NCI-H1417 (cell line): Measurements from ENCODE around the gene CNN2.

Experiments
- DNase-seq, 3 experiments: peaks; one replicate each; lab custom pipeline; 2025; lab: John Stamatoyannopoulos, UW

CNN2 gene

DNA sequence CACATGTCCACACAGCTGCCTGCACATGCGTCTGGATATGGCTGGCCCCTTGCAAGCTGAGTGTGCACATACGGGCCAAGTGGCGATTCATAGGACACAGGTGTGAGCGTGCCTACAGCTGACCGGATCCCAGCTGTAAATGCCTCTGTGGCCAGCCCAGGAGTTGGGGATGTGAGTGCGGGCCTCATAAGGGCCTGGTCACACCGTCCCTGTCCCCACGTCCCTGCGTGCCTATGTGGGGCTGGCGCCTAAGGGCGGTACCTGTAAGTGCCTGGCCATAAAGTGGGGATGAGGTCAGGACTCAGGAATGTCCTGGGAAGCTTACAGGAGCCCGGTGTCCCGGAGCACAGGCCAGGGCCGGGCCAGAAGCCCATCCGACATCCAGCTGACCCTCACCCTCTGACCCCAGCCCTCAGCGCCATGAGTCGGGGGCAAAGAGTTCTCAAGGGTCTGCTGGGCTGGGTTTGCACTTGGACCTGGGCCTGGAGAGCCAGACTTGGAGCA, 39.2 kb downstream of the CNN2 start:
- DNase-seq: no peak

DNA sequence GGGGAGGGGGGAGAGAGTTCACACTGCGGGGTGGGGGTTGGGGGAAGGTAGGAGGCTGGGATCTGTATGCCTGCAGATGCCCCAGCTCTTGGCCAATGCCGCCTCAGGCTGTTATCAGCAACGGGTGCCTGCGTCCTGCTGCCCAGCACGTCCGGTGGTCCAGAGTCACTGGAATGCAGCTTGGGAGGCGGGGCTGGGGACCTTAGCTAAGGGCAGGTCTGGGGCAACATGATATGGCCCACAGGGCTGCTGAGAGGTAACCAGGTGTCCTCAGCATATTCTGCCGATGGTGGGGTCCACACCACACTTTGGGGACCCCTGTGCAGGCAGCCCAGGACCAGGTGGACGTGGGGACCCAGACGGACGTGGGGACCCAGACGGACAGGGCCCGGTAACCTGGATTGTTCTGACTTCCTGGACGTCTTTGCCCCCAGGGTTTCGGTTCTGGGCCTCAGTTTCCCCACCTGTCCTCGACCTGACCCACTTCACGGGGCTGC, 39.9 kb downstream of the CNN2 start:
- no peak for DNase-seq

DNA sequence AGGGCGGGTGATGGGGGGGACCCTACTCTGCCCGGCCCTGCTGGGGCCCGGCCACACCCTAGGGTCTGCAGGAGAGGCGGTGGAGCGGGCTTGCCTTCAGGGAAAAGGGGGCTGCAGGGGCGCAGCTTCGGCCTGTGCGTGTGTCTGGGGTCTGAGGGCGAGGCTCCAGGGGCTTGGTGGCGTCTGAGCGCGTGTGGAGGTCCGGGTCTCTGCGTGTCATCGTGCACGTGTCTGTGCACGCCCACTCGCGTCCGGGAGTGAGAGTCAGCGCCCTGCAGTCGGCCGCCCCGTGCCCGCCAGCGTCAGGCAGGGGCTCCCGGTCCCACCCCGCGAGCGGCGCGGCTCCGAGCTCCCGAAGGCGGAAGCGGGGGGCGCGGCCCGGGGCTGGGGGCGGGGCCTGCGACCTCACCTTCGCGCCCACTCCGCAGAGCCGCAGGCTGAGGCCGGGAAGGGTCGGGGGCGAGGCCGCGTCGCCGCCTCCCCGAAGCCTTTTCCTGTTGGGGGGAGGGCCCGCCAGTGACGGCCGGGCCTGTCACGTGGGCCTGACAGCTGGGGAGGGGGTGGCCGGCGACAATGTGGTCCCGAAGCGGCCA, 40.4 kb downstream of the CNN2 start, which contains the start of gene ARHGAP45:
Gene ARHGAP45 (plus strand): TSS at position 420 of the 593 bp plus-strand sequence. CDS start 239 bp downstream, outside the sequence.
- peak in 2 of 3 experiments; percentile 46 to 56 for DNase-seq

DNA sequence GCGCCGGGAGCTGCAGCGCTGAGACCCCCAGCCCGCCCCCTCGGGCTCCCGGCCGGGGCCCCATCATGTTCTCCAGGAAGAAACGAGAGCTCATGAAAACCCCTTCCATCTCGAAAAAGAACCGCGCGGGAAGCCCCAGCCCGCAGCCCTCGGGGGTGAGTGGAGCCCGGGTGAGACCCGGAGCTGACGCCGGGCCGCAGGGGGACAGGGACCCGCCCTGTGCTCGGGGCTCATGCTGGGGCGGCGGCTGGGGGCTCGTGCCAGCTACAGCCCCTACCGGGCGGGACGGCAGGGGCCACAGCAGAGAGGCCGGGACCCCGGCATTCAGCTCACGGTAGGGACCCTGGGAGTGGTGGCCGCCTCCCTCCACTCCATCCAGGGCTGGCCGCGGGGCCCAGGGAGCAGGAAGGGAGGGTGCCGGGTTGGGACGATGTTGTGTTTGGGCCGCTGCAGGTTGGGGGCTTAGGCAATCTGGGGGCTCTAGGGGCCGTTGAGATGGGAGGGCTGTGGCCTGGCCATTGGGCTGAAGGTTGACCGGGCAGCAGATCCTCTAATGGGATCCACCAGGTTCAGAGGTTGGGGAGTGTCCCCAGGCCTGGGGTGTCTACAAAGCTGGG, 41.0 kb downstream of the CNN2 start:
- no peak for DNase-seq

DNA sequence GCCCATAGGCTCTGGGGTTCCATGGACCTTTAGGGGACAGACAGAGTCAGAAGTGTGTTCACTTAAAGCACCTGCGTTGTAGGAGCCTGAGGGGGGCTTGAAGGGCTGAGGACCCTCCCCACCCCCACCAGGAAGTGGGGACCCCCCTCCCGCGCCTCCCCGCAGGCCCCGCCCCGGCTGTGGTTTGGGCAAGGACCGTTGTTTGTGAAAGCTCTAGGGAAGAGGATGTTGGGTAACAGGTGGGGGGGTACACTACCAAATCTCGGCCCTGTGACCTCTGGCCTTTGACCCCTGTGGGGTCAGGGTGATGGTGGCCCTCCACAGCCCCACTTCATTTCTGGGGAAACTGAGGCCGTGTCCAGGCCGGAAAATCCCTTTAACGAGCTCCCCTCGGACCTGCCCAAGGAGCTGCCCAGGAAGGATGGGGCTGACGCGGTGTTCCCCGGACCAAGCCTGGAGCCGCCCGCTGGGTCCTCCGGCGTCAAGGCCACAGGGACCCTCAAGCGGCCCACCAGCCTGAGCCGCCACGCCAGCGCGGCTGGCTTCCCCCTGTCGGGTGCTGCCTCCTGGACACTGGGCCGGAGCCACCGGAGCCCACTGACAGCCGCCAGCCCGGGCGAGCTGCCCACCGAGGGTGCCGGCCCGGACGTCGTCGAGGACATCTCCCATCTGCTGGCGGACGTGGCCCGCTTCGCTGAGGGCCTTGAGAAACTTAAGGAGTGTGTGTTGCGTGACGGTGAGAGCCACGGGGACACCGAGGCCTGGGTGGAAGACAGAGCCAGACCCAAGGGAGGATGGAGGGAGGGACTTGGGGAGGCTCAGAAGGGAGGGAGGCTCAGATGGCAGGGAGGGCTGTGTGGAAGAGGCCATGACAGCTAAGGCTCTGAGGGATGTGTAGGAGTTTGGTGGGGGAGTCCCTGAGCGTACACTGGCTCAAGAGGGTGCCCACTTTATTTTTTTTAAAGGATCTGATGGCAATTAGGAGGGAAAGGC, 41.9 kb downstream of the CNN2 start:
- DNase-seq: no peak

DNA sequence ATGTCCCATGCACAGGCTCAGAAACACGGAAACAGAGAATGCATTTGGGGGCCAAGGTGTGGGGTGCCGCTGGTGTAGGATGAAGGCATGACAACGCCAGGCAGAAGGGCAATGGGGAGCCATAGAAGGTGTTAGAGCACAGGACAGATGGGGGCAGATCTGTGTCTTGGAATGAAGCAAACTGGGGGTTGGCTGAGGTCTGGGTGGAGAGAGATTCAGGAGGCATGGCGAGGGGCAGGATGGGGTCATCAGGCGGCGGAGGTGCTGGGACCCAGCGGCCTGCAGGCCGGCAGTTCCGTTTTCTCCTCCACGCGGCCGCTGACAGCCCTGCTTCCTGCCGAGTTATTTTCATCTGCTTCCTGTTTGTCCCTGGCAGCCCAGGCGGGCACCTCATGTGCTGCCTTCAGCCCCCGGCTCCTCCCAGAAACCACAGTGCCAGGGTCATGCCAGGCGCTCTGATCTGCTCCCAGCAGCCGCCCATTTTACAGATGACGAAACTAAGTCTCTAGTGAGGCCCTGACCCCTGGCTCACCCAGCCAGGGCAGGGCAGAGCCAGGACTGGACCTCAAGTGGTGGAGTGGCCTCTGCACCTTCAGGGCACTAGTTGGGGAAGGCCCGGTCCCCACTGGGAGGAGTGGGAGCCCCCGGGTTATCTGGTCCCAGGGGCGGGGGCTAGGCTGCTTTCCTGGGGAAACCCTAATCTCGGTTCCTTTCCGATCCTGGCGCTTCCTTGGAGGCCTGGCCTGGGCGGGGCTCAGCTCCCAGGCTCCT, 42.8 kb downstream of the CNN2 start:
- no peak for DNase-seq

DNA sequence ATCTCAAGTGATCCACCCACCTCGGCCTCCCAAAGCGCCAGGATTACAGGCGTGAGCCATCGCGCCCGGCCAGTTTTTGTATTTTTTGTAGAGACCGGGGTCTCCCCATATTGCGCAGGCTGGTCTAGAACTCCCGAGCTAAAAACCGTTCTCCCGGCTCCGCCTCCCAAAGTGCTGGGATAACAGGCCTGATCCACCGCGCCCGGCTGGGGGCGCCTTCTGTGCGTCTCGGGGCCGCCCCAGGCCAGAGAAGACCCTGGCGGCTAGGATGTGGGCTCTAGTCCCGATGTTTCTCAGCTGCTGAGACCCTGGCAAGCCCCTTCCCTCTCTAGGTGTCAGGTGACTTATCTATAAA, 44.1 kb downstream of the CNN2 start:
- DNase-seq: no peak

DNA sequence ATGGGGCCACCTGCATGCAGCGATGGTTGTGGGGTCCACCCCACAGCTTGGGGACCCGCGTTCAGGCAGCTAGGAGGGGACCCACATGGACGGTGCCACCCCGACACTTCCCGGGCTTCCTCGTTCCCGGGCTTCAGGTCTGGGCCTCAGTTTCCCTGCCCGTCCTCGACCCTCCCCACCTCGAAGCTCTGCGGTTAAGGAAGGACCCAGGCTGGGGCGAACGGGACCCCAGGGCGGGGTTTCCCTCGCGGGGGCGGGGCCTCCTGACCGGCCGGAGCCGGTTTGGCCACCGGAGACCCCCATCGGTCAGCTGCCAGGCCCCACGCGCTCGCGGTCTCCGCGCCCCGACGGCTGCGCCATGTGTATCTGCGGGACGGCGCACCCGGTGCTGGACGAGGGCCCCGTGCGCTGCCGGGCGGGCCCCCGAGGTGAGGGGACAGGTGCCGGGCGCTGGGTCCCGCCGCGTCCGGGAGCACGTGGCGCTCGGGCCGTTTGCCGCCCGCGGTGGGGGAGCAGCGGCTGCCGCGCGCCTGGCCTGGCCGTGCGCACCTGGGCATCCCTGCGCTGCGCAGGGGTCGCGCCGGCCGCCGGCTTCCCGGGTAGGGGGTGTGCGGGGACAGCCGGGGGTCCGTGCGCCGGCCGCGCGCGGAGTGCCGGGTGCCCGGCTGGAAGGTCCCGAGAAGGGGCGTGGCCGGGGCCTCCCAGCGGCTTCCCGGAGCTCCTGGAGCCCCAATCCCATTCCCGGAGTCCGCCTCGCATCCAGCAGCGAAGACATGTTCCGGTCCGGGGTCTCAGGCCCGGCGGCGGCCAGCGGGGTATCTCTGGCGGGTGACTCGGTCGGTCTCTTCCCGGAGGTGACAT, 44.8 kb downstream of the CNN2 start:
- peak in 1 of 3 experiments; percentile 46 for DNase-seq

DNA sequence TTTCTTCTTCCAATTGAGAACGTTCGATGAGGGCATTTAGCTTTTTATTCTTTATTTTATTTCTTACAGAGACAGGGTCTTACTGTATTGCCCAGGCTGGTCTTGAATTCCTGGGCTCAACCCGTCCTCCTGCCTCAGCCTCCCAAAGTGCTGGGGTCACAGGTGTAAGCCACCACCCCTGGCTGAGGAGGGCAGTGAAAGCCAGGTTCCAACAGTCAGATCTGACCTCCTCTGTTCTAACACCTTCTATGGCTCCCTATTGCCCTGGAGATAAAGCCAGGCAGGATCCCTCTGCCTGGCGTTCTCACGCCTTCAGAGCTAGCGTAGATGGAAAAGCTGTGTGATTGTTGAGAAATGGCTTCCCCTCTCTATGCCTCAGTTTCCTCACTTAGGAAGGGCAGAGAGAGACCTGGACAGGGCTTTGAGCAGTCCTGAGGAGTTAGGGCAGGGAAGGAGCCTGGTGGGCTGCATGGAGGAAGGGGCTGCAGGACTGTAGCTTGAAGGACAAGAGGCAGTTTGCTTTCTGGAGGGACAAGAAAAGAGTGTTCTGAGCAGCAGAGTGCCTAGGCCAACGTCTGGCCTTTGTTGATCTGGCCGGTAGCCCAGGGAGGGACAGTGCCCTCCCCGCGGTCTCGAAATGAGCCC, 46.1 kb downstream of the CNN2 start:
- no peak for DNase-seq

DNA sequence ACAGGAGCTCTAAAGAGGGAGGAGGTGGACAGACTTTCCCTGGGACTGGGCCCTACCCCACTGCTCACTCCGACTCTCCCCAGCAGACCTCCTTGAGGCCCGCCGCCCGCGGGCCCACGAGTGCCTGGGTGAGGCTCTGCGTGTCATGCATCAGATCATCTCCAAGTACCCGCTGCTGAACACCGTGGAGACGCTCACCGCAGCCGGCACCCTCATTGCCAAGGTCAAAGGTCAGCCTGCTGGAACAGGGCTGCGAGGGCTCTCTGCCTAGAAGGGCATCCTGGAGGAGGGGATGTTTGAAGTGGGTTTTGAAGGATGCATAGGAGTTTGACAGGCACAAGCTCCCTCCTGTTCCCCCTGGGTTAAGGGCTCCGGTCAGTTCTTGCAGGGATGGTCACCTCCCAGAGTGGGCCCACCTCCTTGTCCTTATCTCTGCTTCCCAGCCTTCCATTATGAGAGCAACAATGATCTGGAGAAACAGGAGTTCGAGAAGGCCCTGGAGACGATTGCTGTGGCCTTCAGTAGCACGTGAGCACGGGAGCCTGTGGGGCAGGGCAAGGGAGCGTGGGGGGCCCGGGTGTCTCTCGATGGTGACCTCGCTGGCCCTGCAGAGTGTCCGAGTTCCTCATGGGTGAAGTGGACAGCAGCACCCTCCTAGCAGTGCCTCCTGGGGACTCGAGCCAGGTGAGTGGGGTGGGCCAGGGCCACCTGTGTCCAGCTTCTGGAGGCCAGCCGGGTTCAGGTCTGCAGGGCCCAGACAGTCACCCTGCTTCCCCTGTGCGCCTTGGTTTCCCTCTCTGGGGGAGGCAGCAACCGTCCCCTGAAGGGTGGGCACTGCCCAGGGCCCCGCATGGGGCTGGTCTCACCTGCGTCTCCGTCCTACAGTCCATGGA, 46.9 kb downstream of the CNN2 start:
- peak in 1 of 3 experiments; percentile 60 for DNase-seq

DNA sequence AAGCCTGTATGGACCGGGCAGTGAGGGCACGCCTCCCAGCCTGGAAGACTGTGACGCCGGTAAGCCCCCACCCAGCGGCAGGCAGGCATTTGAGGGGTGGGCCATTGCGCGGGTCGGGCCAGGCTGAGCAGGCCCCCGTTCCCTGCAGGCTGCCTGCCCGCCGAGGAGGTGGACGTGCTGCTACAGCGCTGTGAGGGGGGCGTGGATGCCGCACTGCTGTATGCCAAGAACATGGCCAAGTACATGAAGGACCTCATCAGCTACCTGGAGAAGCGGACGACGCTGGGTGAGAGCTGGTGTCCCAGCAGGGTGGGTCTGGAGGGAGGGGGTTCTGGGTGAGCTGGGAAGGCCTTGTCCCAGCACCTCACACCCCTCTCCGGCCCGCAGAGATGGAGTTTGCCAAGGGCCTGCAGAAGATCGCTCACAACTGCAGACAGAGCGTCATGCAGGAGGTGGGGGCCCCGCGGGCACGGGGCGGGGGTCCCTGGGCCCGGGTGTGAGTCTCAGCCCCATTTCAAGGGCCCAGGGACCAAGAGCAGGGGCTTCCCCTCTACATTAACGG, 47.6 kb downstream of the CNN2 start:
- no peak for DNase-seq

DNA sequence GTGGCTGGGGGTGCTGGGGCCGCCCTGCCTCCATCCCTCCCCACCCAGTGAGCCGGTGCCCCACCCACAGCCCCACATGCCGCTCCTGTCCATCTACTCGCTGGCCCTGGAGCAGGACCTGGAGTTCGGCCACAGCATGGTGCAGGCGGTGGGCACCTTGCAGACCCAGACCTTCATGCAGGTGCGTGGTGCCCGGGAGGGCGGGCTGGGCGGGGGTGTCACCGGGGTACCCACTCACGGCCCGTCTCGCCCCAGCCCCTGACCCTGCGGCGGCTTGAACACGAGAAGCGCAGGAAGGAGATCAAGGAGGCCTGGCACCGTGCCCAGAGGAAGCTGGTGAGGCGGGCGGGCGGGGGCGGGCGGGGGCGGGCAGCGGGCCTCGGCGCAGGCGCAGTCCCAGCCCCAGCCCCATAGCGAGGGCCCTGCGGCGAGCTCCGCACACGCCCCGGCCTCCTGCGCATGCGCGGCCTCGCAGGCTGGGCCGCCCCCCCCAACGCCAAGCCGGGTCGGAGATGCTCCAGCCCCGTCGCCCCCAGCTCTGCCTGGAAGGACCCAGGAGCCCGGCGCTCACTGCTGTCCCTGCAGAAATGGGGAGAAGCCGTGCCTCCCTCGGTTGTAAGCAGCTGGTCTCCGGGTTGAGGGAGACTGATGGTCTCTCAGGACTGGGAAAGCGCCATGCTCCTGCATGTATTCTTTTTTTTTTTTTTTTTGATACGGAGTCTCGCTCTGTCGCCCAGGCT, 48.3 kb downstream of the CNN2 start:
- DNase-seq: peak; percentile 95 to 98 (median 96)

DNA sequence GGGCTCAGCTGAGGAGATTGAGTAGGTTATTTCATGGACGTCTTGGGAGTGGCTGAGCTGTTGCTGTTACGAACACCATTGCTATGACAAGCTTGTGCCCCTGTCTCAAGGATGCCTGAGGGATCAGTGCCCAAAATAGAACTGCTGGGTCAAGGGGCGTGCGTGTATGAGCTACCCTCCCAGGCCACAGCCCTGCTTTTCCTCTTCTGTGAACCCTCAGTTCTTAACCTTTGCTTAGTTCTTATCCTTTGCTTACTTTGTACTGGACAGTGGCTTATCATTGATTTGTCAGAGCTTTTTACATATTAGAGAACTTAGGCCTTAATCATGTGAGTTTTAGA, 49.6 kb downstream of the CNN2 start:
- DNase-seq: no peak

DNA sequence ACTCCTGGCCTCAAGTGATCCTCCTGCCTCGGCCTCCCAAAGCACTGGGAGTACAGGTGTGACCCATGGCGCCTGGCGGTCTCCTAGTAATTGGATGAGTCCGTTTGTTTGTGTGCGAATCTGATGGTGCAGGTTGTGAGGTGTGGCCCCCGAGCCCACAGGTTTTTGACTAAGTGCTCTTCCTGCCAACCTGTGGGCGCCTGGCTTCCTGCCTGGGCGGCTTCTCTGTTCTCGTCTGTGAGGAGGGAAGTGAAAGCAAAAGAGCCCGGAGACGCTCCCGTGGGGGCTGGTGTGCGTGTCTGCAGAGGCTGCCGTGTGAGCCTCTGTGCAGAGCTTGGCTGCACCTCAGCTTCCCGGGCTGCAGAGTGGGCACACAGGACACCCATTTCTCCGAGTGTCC, 50.5 kb downstream of the CNN2 start:
- DNase-seq: no peak

DNA sequence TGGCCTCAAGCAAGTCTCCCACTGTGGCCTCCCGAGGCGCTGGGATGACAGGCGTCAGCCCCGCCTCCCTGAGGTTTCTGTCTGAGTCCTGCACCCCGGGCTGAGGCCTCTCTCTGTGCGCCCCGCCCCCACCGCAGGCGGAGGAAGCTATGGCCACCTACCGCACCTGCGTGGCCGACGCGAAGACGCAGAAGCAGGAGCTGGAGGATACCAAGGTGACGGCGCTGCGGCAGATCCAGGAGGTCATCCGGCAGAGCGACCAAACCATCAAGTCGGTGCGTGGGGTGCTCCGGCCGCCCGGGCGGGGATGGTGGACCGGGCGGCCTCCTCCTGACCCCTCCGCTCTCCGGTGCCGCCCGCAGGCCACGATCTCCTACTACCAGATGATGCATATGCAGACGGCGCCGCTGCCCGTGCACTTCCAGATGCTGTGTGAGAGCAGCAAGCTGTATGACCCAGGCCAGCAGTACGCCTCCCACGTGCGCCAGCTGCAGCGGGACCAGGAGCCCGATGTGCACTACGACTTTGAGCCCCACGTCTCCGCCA, 53.2 kb downstream of the CNN2 start:
- DNase-seq: no peak

DNA sequence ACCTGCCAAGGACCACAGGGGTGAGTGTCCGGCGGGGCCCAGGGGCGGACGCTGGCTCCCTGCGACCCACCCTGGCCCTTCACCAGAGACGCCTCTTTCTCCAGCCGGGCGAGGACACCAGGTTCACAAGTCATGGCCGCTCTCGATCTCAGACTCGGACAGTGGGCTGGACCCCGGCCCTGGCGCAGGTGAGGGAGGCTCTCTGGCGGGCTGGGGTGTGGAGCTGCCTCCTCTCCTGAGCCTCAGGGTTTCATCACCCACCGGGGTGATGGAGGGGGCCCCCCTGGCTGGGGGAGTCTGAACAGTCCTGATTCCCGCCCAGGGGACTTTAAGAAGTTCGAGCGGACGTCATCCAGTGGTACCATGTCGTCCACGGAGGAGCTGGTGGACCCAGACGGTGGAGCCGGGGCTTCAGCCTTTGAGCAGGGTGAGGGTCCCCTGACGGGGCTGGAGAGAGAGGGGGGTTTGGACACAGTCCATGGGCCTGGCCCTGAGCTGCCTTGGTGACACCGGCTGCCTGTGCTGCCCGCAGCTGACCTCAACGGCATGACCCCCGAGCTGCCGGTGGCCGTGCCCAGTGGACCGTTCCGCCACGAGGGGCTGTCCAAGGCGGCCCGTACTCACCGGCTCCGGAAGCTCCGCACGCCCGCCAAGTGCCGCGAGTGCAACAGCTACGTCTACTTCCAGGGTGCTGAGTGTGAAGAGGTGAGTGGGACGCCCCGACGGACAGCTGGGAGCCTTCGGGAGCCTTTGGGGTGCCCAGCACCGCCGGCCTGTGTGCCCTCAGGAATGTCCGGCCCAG, 54.2 kb downstream of the CNN2 start:
- DNase-seq: no peak
